A549 (cell line): ENCODE results near the gene PKP4. TPM values are rescaled to one million over a fixed set of nuclear protein-coding genes. Genes with fewer than 3 reads are reported as not detected.

Source experiments
- ATAC-seq, 2 experiments: fragments of 200-7000 bp in 1 of 2; fragments of >200 bp in 1 of 2; cut with Nextera tagmentation in 1 of 2; cut with Tn5 transposase in 1 of 2; 3 replicates each; pipeline versions ENCODE4 v1.8.0 to v1.9.1; 2018 to 2020; ENCODE audit warnings: mild to moderate bottlenecking in 1 of 2, moderate library complexity in 1 of 2
- CTCF ChIA-PET: fragments of 300-600 bp; sonication (Branson Sonifier 250); formaldehyde crosslinking; extraction: SDS; loops from one replicate; lab custom pipeline; 2021; ENCODE audit warnings: antibody characterized with exemption, inconsistent platforms; lab: Yijun Ruan, JAX
- POLR2A ChIA-PET: fragments of 350-600 bp; formaldehyde crosslinking; extraction: SDS; loops from one replicate; lab custom pipeline; 2021; ENCODE audit warnings: antibody characterized with exemption, inconsistent platforms; lab: Yijun Ruan, JAX
- DNase-seq, 2 experiments: peaks; one replicate each; pipeline versions ENCODE4 v3.0.0 to v3.0.0-alpha.2; 2011 to 2016; ENCODE audit warnings: low read depth in 1 of 2, low spot score in 1 of 2
- FAIRE-seq: peaks from 2 replicates; lab custom pipeline; 2011; peaks lifted over from hg19 to GRCh38; lab: Jason Lieb, UNC
- H3K27ac ChIP-seq, 2 experiments: fragments of >200 bp; sonication (Bioruptor Twin); formaldehyde crosslinking; 3 replicates each; pipeline ENCODE4 v1.5.1; 2016 to 2017
- H3K4me1 ChIP-seq: fragments of >200 bp; sonication (Bioruptor Twin); formaldehyde crosslinking; 3 replicates; pipeline ENCODE4 v1.6.1; 2016
- H3K4me2 ChIP-seq: fragments of >200 bp; sonication (Bioruptor Twin); formaldehyde crosslinking; 3 replicates; pipeline ENCODE4 v1.6.1; 2016
- H3K4me3 ChIP-seq: fragments of >200 bp; sonication (Bioruptor Twin); formaldehyde crosslinking; 3 replicates; pipeline ENCODE4 v1.5.1; 2016
- H3K9me3 ChIP-seq: fragments of >200 bp; sonication (Bioruptor Twin); formaldehyde crosslinking; 3 replicates; pipeline ENCODE4 v1.6.1; 2016
- BHLHE40 ChIP-seq: IDR thresholded peaks from 2 replicates; pipeline ENCODE4 v1.6.1; 2012; ENCODE audit warnings: low read depth, low read length, inconsistent platforms
- CEBPB ChIP-seq, 2 experiments: fragments of >200 bp in 1 of 2; sonication (Bioruptor Twin) in 1 of 2; formaldehyde crosslinking in 1 of 2; IDR thresholded peaks; 2 replicates each; pipeline ENCODE4 v1.6.1; 2012 to 2016
- CTCF ChIP-seq: fragments of >200 bp; sonication (Bioruptor Twin); formaldehyde crosslinking; IDR thresholded peaks from 3 replicates; pipeline ENCODE4 v1.5.1; 2016
- EHF ChIP-seq: fragments of 250-450 bp; sonication (Bioruptor Pico); IDR thresholded peaks from 2 replicates; pipeline ENCODE4 v1.5.0; 2020; ENCODE audit warnings: mild to moderate bottlenecking
- EHMT2 ChIP-seq: fragments of 200-600 bp; sonication (generic); IDR thresholded peaks from 2 replicates; pipeline ENCODE4 v1.6.1; 2016; ENCODE audit warnings: antibody characterized with exemption, low read depth, mild to moderate bottlenecking, moderate library complexity
- FOSB ChIP-seq: fragments of 250-450 bp; sonication (Bioruptor Pico); IDR thresholded peaks from 2 replicates; pipeline ENCODE4 v1.5.0; 2020; ENCODE audit warnings: mild to moderate bottlenecking, moderate library complexity
- FOSL2 ChIP-seq, 2 experiments: fragments of 450-650 bp in 1 of 2; fragments of >200 bp in 1 of 2; sonication (Bioruptor Twin) in 1 of 2; formaldehyde crosslinking; IDR thresholded peaks; 2 replicates each; pipeline versions ENCODE4 v1.5.0 to v1.6.1; 2016 to 2020; ENCODE audit warnings: mild to moderate bottlenecking in 1 of 2, moderate library complexity in 1 of 2
- HES2 ChIP-seq: fragments of >200 bp; sonication (Bioruptor Twin); formaldehyde crosslinking; IDR thresholded peaks from 2 replicates; pipeline ENCODE4 v1.6.1; 2016
- KDM1A ChIP-seq: fragments of 200-600 bp; sonication (generic); IDR thresholded peaks from 2 replicates; pipeline ENCODE4 v1.6.1; 2016; ENCODE audit warnings: low read depth, mild to moderate bottlenecking
- KDM5A ChIP-seq: fragments of 200-600 bp; sonication (generic); IDR thresholded peaks from 2 replicates; pipeline ENCODE4 v1.6.1; 2016; ENCODE audit warnings: antibody characterized with exemption, mild to moderate bottlenecking
- NR3C1 ChIP-seq: fragments of >200 bp; sonication (Bioruptor Twin); formaldehyde crosslinking; IDR thresholded peaks from 3 replicates; pipeline ENCODE4 v1.6.1; 2017
- PBX3 ChIP-seq: IDR thresholded peaks from 2 replicates; pipeline ENCODE4 v1.6.1; 2012
- PHF8 ChIP-seq: fragments of 200-600 bp; sonication (generic); IDR thresholded peaks from 2 replicates; pipeline ENCODE4 v1.6.1; 2016; ENCODE audit warnings: low read depth, mild to moderate bottlenecking, antibody characterized with exemption, moderate library complexity, borderline replicate concordance
- RAD21 ChIP-seq, 2 experiments: fragments of >200 bp in 1 of 2; sonication (Bioruptor Twin) in 1 of 2; formaldehyde crosslinking in 1 of 2; IDR thresholded peaks in 1 of 2; conservative IDR thresholded peaks in 1 of 2; 2 replicates in 1 of 2; 3 replicates in 1 of 2; pipeline ENCODE4 v1.6.1; 2012 to 2018; ENCODE audit warnings: inconsistent platforms in 1 of 2
- RNF2 ChIP-seq: fragments of 200-600 bp; sonication (generic); IDR thresholded peaks from 2 replicates; pipeline ENCODE4 v1.6.1; 2016; ENCODE audit warnings: low read depth, mild to moderate bottlenecking, antibody characterized with exemption, moderate library complexity, borderline replicate concordance
- SREBF2 ChIP-seq: fragments of 450-650 bp; IDR thresholded peaks from 2 replicates; pipeline ENCODE4 v1.6.1; 2014; ENCODE audit warnings: mild to moderate bottlenecking, moderate library complexity
- ZC3H11A ChIP-seq: fragments of 450-650 bp; IDR thresholded peaks from 2 replicates; pipeline ENCODE4 v1.6.1; 2014; ENCODE audit warnings: antibody characterized with exemption, mild to moderate bottlenecking
- ZNF302 ChIP-seq: fragments of 250-450 bp; sonication (Bioruptor Pico); IDR thresholded peaks from 2 replicates; pipeline ENCODE4 v1.9.0; 2021; ENCODE audit warnings: inconsistent platforms, mild to moderate bottlenecking, moderate library complexity
- whole genome bisulfite sequencing: methylation state at CpG from one replicate; pipeline ENCODE4 v1.1.6; 2017; ENCODE audit errors: missing lambda C conversion rate; 5-methylcytosine and 5-hydroxymethylcytosine counted together
- polyA plus RNA-seq, 4 experiments: library from polyadenylated mRNA; depleted of rRNA in 3 of 4; stranded (reverse); fragments of >200 nt; fragmentation: RNase III in 1 of 4; extraction: RNeasy Plus Mini Kit Qiagen cat#74134 plus additional on column Dnase treatment in 1 of 4; gene quantifications; 2 replicates in 3 of 4; 3 replicates in 1 of 4; pipeline ENCODE4 v1.2.3, GENCODE V29; 2011 to 2017

PKP4 gene
- polyA plus RNA-seq, 2 of the 4 experiments (the other 2 are of a cell fraction): 27.0 to 56.6 TPM

- ChIA-PET CTCF (no interaction called here), POLR2A (no interaction called here)
- H3K27ac ChIP-seq: no peak overlapping the region
- 86% methylated on average over 1 of the region's 1 CpG for WGBS
- ATAC-seq (no peak), FAIRE-seq (no peak), DNase-seq (no peak)
- H3K4me1 ChIP-seq: peaks cover 15% of the 10 kb centered on the region; the same call in 2 of the 3 replicates
- no peak overlapping the region for H3K4me3 ChIP-seq
- H3K9me3 ChIP-seq: no peaks in the 10 kb centered on the region
- no peak overlapping the region for H3K4me2 ChIP-seq
- TF ChIP-seq CTCF: no peak
- no peak for TF ChIP-seq SREBF2
- no peak for TF ChIP-seq HES2
- TF ChIP-seq RAD21 (conservative IDR thresholded peaks at IDR 0.05 in 1 of 2, IDR thresholded peaks at IDR 0.05 in 1 of 2): no peak
- no peak for TF ChIP-seq NR3C1
- no peak for TF ChIP-seq RNF2
- TF ChIP-seq FOSB: no peak
- TF ChIP-seq KDM1A: no peak
- TF ChIP-seq ZNF302: no peak
- no peak for TF ChIP-seq KDM5A
- no peak for TF ChIP-seq EHMT2
Measured at GRCh38 chr2:158512323-158512722, 55.6 kb downstream of the PKP4 start.

- DNase-seq (no peak), ATAC-seq (no peak), FAIRE-seq (no peak)
- WGBS: 91% methylated on average over 5 of the region's 5 CpGs
- ChIA-PET CTCF (no interaction called here), POLR2A (no interaction called here)
- H3K4me2 ChIP-seq: no peak overlapping the region
- no peak overlapping the region for H3K4me3 ChIP-seq
- peaks cover 24% of the 10 kb centered on the region for H3K4me1 ChIP-seq
- no peaks in the 10 kb centered on the region for H3K9me3 ChIP-seq
- TF ChIP-seq PHF8 (no peak), BHLHE40 (no peak), ZC3H11A (no peak), EHF (CRISPR knock-in tag) (no peak), FOSL2 (IDR thresholded peaks at IDR 0.05) (no peak), FOSL2 (CRISPR knock-in tag; IDR thresholded peaks at IDR 0.05) (no peak)
- no peak overlapping the region for H3K27ac ChIP-seq
Measured at GRCh38 chr2:158513841-158514240, 57.1 kb downstream of the PKP4 start.

GRCh38 chr2:158518084-158518483, 61.3 kb downstream of the PKP4 start:
- Histone ChIP-seq H3K4me2 (0 out of 3 replicates have a peak overlapping the region, but pooled peaks have one; percentile 13), H3K9me3 (0 out of 3 replicates have a peak, but pooled peaks cover 6% of the 10 kb centered on the region), H3K4me3 (no peak overlapping the region), H3K27ac (peak overlapping the region in 1 of 2 experiments; percentile 34; a peak in 1 of 6 replicates)
- ChIA-PET POLR2A (interaction anchor here (0.8 kb wide), 1 partner anchor 60 kb away, joined by 3 read pairs; no protein-coding TSS in a partner anchor), CTCF (interaction anchor here (1.2 to 1.6 kb wide), 2 partner anchors 11 to 484 kb away, joined by 3 to 4 read pairs; no protein-coding TSS in a partner anchor)
- FAIRE-seq (no peak), DNase-seq (peak in 1 of 2 experiments; percentile 28), ATAC-seq (peak; percentile 49 to 66; a peak in 4 of 6 replicates)
- WGBS: 74% methylated on average over 3 of the region's 3 CpGs
- TF ChIP-seq CEBPB (IDR thresholded peaks at IDR 0.05) (peak; percentile 5 to 13; a peak in 1 of 4 replicates), PBX3 (no peak), HES2 (no peak)
- TF ChIP-seq, all 56 proteins: peak for 1
- peaks cover 16% of the 10 kb centered on the region; the same call in 2 of the 3 replicates for H3K4me1 ChIP-seq
